OCI-LY3 (cell line): ENCODE measurements around the gene ROR1.

Experiments used
- EZH2phosphoT487 ChIP-seq: fragments of 200-600 bp; shearing (Covaris generic); IDR thresholded peaks from 2 replicates; pipeline ENCODE4 v1.6.1; 2018; ENCODE audit warnings: antibody characterized with exemption, mixed run types, low read depth
- TF ChIP-seq, protein P1 (sequence below): fragments of 200-600, 300-600 bp; sonication (generic); IDR thresholded peaks from 2 replicates; pipeline ENCODE4 v1.5.1; 2014; ENCODE audit warnings: antibody characterized with exemption, low read length, low read depth

DNA sequence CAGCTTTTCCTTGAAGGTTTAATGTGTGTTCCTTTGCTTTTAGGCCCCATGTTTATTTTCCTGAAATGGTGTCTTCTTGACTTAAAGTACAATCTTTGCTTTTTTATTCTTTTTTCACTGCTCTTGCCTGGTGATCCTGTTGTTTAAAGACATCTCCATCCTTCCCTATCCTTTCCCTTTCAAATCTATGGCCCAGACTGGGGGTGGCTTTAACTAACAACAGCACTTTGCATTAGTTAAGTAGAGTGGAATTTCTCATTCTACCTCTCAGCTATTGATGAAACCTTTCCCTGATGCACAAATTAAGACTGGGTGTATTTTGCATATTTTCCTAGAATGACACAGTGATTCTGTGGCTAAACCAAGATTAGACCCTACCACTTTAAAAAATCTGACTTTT is 84.3 kb downstream of the ROR1 start:
- TF ChIP-seq, protein P1, sequence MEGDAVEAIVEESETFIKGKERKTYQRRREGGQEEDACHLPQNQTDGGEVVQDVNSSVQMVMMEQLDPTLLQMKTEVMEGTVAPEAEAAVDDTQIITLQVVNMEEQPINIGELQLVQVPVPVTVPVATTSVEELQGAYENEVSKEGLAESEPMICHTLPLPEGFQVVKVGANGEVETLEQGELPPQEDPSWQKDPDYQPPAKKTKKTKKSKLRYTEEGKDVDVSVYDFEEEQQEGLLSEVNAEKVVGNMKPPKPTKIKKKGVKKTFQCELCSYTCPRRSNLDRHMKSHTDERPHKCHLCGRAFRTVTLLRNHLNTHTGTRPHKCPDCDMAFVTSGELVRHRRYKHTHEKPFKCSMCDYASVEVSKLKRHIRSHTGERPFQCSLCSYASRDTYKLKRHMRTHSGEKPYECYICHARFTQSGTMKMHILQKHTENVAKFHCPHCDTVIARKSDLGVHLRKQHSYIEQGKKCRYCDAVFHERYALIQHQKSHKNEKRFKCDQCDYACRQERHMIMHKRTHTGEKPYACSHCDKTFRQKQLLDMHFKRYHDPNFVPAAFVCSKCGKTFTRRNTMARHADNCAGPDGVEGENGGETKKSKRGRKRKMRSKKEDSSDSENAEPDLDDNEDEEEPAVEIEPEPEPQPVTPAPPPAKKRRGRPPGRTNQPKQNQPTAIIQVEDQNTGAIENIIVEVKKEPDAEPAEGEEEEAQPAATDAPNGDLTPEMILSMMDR: no peak
- TF ChIP-seq EZH2phosphoT487: no peak
